Muscle of back (tissue), 11 donors: Measurements from ENCODE around the gene MEIS3. TPM values are rescaled to one million over a fixed set of nuclear protein-coding genes. Genes with fewer than 3 reads are reported as not detected.

Experiments
- DNase-seq, 3 donors: peaks; one replicate each; pipeline versions ENCODE4 v3.0.0 to v3.0.0-alpha.2; 2013
- polyA plus RNA-seq, 10 donors: library from polyadenylated mRNA; unstranded; fragments of 120-200 nt; gene quantifications; one replicate each; pipeline ENCODE4 v1.2.1, GENCODE V29; 2013; ENCODE audit not compliant: insufficient read length in 10 of 10

The MEIS3 gene
- polyA plus RNA-seq, 10 donors: 7.6 to 13.9 (median 10.9) TPM

DNA sequence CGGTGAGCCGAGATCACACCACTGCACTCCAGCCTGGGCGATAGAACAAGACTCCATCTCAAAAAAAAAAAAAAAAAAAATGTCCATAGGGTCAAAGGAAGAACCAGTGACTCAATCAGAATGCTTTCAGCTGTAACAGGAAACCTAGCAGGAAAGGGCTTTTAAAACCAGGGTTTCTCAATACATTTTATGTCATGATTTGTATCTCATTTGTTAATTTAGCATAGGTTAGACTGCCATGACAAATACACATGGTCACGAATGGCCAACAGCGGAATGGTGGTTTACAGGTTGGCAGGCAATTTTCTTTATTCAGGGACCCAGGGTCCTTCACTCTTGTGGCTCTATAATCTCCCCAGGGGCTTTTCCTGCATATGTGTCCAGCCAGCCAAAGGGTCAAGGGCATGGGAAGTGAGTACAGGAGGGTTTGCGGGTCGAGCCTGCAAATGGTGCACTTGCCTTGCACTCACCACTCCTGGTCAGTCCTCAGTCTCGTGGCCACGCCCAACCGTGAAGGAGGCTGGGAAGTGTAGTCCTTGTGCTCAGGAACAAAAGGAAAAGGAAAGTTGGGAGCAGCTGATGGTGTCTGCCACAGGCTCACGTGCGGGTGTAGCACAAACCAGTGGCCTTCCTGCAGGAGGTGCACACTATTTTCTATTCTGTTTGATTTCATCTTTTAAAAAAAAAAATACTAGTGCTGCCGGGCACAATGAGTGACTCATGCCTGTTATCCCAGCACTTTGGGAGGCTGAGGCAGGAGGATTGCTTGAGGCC is 55.4 kb downstream of the MEIS3 start:
- DNase-seq: no peak

DNA sequence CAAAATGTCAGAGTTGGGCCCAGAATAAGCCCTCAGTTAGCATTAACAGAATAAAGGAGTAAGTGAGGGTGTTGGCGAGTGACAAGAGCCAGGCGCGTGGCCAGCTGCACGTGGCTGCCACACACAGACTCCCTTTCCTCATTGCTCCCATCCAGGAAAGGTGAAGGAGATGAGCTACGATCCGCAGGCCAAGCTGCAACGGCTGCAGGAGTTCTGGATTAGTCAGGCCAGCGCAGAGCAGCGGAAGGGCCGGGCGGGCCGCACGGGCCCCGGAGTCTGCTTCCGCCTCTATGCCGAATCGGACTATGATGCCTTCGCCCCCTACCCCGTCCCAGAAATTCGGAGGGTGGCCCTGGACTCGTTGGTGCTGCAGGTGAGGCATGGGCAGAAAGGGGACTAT is 57.0 kb downstream of the MEIS3 start:
- no peak for DNase-seq

GRCh38 chr19:47358936-47359335 is 60.4 kb downstream of the MEIS3 start:
- DNase-seq: no peak

- no peak for DNase-seq
Observed at GRCh38 chr19:47357788-47358680, 61.3 kb downstream of the MEIS3 start.

DNA sequence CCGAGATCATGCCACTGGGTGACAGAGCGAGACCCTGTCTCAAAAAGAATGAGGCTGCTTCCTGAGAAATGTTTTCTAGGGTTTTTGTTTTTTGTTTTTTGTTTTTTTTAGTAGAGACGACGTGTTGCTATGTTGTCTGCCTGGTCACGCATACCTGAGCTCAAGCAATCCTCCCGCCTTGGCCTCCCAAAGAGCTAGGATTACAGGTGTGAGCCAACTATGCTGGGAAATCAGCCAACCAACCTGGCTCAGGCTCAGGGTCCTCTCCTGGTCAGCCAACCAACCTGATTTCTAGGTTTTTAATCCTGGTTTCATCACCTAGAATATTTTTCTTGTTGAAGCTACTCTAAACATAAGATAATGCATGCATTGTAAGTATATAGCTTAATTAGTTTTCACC is 62.4 kb downstream of the MEIS3 start:
- no peak for DNase-seq

GRCh38 chr19:47353307-47353712 is 66.0 kb downstream of the MEIS3 start:
- DNase-seq: no peak

Other genes with a start within 250 kb of the MEIS3 start
- 1 to 10 TPM; 1.7 to 3.8 (median 2.4) TPM for gene BBC3, start 188.3 kb downstream of the MEIS3 start, polyA plus RNA-seq
- 10 to 100 TPM; 15.3 to 22.4 (median 19.1) TPM for gene CCDC9, start 163.0 kb downstream of the MEIS3 start, polyA plus RNA-seq
- 10 to 100 TPM in 3 of 10 donors, 1 to 10 TPM in 7; 6.3 to 11.5 (median 8.8) TPM for gene INAFM1, start 144.6 kb downstream of the MEIS3 start, polyA plus RNA-seq
- gene C5AR1, start 109.7 kb downstream of the MEIS3 start, polyA plus RNA-seq: 1 to 10 TPM; 1.5 to 3.5 (median 2.3) TPM
- under 1 TPM; 0.30 to 0.63 (median 0.42) TPM for gene C5AR2, start 87.4 kb downstream of the MEIS3 start, polyA plus RNA-seq
- 10 to 100 TPM in 7 of 10 donors, 1 to 10 TPM in 3; 8.1 to 12.5 (median 10.7) TPM for gene DHX34, start 70.2 kb downstream of the MEIS3 start, polyA plus RNA-seq
- under 1 TPM; 0.05 to 0.45 (median 0.18) TPM for gene SLC8A2, start 52.4 kb upstream of the MEIS3 start, polyA plus RNA-seq
- 10 to 100 TPM in 1 of 10 donors, 1 to 10 TPM in 9; 6.4 to 10.2 (median 7.9) TPM for gene KPTN, start 64.7 kb upstream of the MEIS3 start, polyA plus RNA-seq
- 100 to 1,000 TPM in 1 of 10 donors, 10 to 100 TPM in 9; 79.3 to 104 (median 83.2) TPM for gene NAPA, start 95.5 kb upstream of the MEIS3 start, polyA plus RNA-seq
- under 1 TPM in 8 of 10 donors, not detected in 2; 0.14 to 0.44 (median 0.20) TPM for gene ZNF541, start 153.6 kb upstream of the MEIS3 start, polyA plus RNA-seq
- gene BICRA, start 189.6 kb upstream of the MEIS3 start, polyA plus RNA-seq: 10 to 100 TPM in 4 of 10 donors, 1 to 10 TPM in 6; 5.7 to 12.6 (median 10.0) TPM